ENCODE data around the gene THSD4. TPM values are rescaled to one million over a fixed set of nuclear protein-coding genes. Genes with fewer than 3 reads are reported as not detected.

THSD4 gene
- total RNA-seq, 1 experiment from 2014 or later = 65.4 TPM

DNA sequence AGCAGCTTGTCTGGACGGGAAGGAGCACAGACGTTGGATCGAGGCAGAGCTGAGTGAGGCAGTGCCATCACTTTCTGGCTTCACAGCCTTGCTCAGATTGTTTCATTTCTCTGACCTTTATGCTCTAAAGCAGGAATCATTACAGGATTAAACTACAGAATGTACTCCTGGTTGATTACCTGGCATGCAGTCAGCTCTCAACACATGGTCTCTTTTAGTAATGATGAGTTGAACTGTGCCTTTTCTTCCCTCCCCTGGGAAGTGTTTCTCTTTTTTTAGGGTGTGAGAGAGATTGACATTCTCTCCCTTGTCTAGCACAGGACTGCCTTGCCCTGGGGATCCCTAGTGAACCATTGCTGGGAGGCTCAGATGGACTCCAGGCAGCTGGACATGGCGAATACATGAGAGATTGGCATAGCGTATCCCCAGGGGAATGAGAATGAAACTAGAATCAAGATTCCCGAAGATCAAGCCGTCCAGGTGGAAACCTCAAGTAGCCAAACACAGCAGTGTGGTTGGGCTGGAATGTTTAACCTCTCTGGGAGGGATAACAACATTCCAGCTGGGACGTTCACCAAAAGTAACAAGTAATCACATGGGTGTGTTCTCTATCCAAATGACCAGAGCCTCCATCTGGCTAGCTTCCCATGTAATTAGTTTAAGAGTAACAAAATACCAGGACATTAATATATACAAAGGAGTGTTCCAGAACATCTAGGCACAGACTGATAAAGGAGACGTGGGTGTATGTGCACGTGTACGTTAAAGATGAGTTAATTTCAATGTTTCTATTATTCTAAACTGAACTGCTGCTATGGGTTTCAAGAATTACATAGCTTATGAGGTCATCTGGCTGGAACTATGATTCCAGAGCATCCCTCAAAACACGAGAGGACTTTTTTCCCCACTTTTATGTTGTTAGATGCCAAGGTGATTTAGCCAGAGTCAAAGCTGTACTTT is 576.5 kb downstream of the THSD4 start:
- TF ChIP-seq SIN3A (IDR thresholded peaks at IDR 0.05; ENCODE audit: borderline replicate concordance, insufficient read depth, low read depth, low read length) (no peak), POLR2AphosphoS5 (IDR thresholded peaks at IDR 0.05; ENCODE audit: low read depth, low read length) (no peak), TCF7L2 (IDR thresholded peaks at IDR 0.05; ENCODE audit: low read depth, low read length) (no peak)
- TF ChIP-seq, protein P1, sequence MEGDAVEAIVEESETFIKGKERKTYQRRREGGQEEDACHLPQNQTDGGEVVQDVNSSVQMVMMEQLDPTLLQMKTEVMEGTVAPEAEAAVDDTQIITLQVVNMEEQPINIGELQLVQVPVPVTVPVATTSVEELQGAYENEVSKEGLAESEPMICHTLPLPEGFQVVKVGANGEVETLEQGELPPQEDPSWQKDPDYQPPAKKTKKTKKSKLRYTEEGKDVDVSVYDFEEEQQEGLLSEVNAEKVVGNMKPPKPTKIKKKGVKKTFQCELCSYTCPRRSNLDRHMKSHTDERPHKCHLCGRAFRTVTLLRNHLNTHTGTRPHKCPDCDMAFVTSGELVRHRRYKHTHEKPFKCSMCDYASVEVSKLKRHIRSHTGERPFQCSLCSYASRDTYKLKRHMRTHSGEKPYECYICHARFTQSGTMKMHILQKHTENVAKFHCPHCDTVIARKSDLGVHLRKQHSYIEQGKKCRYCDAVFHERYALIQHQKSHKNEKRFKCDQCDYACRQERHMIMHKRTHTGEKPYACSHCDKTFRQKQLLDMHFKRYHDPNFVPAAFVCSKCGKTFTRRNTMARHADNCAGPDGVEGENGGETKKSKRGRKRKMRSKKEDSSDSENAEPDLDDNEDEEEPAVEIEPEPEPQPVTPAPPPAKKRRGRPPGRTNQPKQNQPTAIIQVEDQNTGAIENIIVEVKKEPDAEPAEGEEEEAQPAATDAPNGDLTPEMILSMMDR (IDR thresholded peaks at IDR 0.05) = no peak
- TF ChIP-seq, protein P2, sequence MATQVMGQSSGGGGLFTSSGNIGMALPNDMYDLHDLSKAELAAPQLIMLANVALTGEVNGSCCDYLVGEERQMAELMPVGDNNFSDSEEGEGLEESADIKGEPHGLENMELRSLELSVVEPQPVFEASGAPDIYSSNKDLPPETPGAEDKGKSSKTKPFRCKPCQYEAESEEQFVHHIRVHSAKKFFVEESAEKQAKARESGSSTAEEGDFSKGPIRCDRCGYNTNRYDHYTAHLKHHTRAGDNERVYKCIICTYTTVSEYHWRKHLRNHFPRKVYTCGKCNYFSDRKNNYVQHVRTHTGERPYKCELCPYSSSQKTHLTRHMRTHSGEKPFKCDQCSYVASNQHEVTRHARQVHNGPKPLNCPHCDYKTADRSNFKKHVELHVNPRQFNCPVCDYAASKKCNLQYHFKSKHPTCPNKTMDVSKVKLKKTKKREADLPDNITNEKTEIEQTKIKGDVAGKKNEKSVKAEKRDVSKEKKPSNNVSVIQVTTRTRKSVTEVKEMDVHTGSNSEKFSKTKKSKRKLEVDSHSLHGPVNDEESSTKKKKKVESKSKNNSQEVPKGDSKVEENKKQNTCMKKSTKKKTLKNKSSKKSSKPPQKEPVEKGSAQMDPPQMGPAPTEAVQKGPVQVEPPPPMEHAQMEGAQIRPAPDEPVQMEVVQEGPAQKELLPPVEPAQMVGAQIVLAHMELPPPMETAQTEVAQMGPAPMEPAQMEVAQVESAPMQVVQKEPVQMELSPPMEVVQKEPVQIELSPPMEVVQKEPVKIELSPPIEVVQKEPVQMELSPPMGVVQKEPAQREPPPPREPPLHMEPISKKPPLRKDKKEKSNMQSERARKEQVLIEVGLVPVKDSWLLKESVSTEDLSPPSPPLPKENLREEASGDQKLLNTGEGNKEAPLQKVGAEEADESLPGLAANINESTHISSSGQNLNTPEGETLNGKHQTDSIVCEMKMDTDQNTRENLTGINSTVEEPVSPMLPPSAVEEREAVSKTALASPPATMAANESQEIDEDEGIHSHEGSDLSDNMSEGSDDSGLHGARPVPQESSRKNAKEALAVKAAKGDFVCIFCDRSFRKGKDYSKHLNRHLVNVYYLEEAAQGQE (IDR thresholded peaks at IDR 0.05; ENCODE audit: insufficient read depth in 1 of 2, low read depth in 2 of 2, low read length in 1 of 2) = no peak
- ATAC-seq = peak; percentile 66; the same call in 1 of the 2 replicates
- Histone ChIP-seq H3K4me1 (ENCODE audit: control insufficient read depth, insufficient read depth, low read length) (no peaks in the 10 kb centered on the region), H3K27ac (ENCODE audit: low read length) (no peak overlapping the region), H3K36me3 (ENCODE audit: control insufficient read depth, insufficient read depth, low read length) (no peaks in the 10 kb centered on the region), H3K27me3 (ENCODE audit: control insufficient read depth, insufficient read depth, low read length) (no peaks in the 10 kb centered on the region), H3K4me3 (ENCODE audit: low read depth in 2 of 2, low read length in 2 of 2) (no peak overlapping the region), H3K9me3 (ENCODE audit: control insufficient read depth, insufficient read depth, low read depth, low read length) (no peaks in the 10 kb centered on the region)
- in situ Hi-C loops (cut with HindIII; ENCODE audit: low pct_unique_long_range_greater_than_20kb, low sequenced_read_pairs) = no loop called here
- POLR2A ChIA-PET = no interaction called here
- intact Hi-C loops (cut with micrococcal nuclease; ENCODE audit: unreplicated experiment) = no loop called here
- CTCF ChIA-PET = interaction anchor here (0.8 kb wide), 1 partner anchor 38 kb away, joined by 3 read pairs; no protein-coding TSS in a partner anchor
- DNase-seq (ENCODE audit: low read depth, low spot score) = peak; percentile 7
- no TSS peak for BruUV-seq (replicated peaks)

DNA sequence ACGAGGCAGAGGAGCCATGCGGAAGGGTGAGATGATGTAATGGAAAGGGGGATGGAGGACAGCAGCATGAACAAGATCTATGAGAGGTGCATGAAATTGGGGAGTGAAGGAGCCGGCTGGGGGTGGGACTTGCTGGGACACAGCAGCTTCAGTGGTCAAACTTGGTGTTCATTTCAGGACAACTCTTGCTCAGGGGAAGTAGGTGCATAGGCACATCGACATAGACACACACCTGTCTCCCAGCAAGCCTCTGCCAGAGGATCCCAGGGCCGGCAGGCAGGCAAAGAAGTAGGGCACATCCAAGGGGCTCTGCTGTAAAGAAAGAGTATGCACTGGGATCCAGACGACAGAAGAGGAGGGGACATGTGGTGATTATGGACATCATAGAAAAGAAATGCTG is 582.0 kb downstream of the THSD4 start:
- CTCF ChIA-PET = interaction anchor here (0.9 kb wide), 1 partner anchor 47 kb away, joined by 7 read pairs; no protein-coding TSS in a partner anchor

More for the DNA sequence above, 582.0 kb downstream of the THSD4 start:
- BruUV-seq (replicated peaks) = no TSS peak
- no peak for DNase-seq (ENCODE audit: low read depth, low spot score)
- no peaks in the 10 kb centered on the region for H3K27me3 ChIP-seq (ENCODE audit: control insufficient read depth, insufficient read depth, low read length)
- no peaks in the 10 kb centered on the region for H3K36me3 ChIP-seq (ENCODE audit: control insufficient read depth, insufficient read depth, low read length)
- no peak overlapping the region for H3K27ac ChIP-seq (ENCODE audit: low read length)
- no peaks in the 10 kb centered on the region for H3K9me3 ChIP-seq (ENCODE audit: control insufficient read depth, insufficient read depth, low read depth, low read length)
- intact Hi-C loops (cut with micrococcal nuclease; ENCODE audit: unreplicated experiment) (no loop called here), in situ Hi-C loops (cut with HindIII; ENCODE audit: low pct_unique_long_range_greater_than_20kb, low sequenced_read_pairs) (no loop called here)
- TF ChIP-seq, protein P2 (IDR thresholded peaks at IDR 0.05; ENCODE audit: insufficient read depth in 1 of 2, low read depth in 2 of 2, low read length in 1 of 2) = no peak
- no peak for TF ChIP-seq POLR2AphosphoS5 (IDR thresholded peaks at IDR 0.05; ENCODE audit: low read depth, low read length)
- TF ChIP-seq, protein P1 (IDR thresholded peaks at IDR 0.05) = no peak
- no peak for TF ChIP-seq SIN3A (IDR thresholded peaks at IDR 0.05; ENCODE audit: borderline replicate concordance, insufficient read depth, low read depth, low read length)
- no peak for TF ChIP-seq TCF7L2 (IDR thresholded peaks at IDR 0.05; ENCODE audit: low read depth, low read length)
- POLR2A ChIA-PET = no interaction called here
- no peak overlapping the region for H3K4me3 ChIP-seq (ENCODE audit: low read depth in 2 of 2, low read length in 2 of 2)
- ATAC-seq = no peak
- H3K4me1 ChIP-seq (ENCODE audit: control insufficient read depth, insufficient read depth, low read length) = no peaks in the 10 kb centered on the region
